Endothelial cell of umbilical vein (primary cell): Measurements from ENCODE around the gene GCAT.

Experiments used
- EZH2 ChIP-seq: IDR thresholded peaks from 2 replicates; pipeline ENCODE4 v1.6.1; 2012; ENCODE audit warnings: borderline replicate concordance, low read depth, mild to moderate bottlenecking, moderate library complexity, low read length, inconsistent platforms; ENCODE audit not compliant: severe bottlenecking
- FOS ChIP-seq: IDR thresholded peaks from 2 replicates; pipeline ENCODE4 v1.6.1; 2011; ENCODE audit warnings: mild to moderate bottlenecking, low read length, moderate library complexity, borderline replicate concordance; ENCODE audit not compliant: insufficient read depth
- JUN ChIP-seq: IDR thresholded peaks from 2 replicates; pipeline ENCODE4 v1.6.1; 2011; ENCODE audit warnings: borderline replicate concordance, low read depth; ENCODE audit not compliant: insufficient read length, insufficient read depth
- POLR2A ChIP-seq: IDR thresholded peaks from 2 replicates; pipeline ENCODE4 v1.6.1; 2012; ENCODE audit warnings: low read depth, mild to moderate bottlenecking, control low read depth, low read length
- POLR2AphosphoS5 ChIP-seq: IDR thresholded peaks from 2 replicates; pipeline ENCODE4 v1.6.1; 2012; ENCODE audit warnings: low read depth, mild to moderate bottlenecking, control low read depth, low read length, moderate library complexity; ENCODE audit not compliant: insufficient read depth
- TF ChIP-seq, protein P1 (sequence below), 2 donors: IDR thresholded peaks; 1 replicate in 1 of 2; 2 replicates in 1 of 2; pipeline ENCODE4 v1.5.1; 2011; ENCODE audit warnings: low read length in 2 of 2, mild to moderate bottlenecking in 2 of 2, moderate library complexity in 2 of 2, control low read depth in 1 of 2, inconsistent platforms in 1 of 2, low read depth in 1 of 2; ENCODE audit not compliant: insufficient read depth in 1 of 2; ENCODE audit errors: extremely low read depth in 1 of 2

DNA sequence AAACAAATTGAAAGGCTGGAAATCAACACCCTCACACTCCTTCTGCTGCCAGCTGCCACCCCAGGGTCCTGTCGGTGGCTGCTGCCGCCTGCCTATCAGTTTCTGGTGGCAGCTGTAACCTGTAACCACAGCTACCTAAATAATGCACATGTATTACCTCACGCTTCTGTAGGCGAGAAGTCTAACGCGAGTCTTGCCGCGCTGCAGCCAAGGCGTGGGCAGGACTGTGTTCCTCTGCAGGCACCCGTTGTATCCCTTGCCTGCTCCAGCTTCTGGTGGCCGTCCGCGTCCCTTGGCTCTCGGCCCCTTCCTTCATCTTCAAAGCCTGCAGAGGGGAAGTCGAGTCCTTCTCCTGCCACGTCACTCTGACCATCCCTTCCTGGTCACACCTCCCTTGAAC, 44.1 kb upstream of the GCAT start:
- TF ChIP-seq JUN, result no peak
- no peak for TF ChIP-seq EZH2
- TF ChIP-seq, protein P1, sequence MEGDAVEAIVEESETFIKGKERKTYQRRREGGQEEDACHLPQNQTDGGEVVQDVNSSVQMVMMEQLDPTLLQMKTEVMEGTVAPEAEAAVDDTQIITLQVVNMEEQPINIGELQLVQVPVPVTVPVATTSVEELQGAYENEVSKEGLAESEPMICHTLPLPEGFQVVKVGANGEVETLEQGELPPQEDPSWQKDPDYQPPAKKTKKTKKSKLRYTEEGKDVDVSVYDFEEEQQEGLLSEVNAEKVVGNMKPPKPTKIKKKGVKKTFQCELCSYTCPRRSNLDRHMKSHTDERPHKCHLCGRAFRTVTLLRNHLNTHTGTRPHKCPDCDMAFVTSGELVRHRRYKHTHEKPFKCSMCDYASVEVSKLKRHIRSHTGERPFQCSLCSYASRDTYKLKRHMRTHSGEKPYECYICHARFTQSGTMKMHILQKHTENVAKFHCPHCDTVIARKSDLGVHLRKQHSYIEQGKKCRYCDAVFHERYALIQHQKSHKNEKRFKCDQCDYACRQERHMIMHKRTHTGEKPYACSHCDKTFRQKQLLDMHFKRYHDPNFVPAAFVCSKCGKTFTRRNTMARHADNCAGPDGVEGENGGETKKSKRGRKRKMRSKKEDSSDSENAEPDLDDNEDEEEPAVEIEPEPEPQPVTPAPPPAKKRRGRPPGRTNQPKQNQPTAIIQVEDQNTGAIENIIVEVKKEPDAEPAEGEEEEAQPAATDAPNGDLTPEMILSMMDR (IDR thresholded peaks at IDR 0.05; ENCODE audit: extremely low read depth in 1 of 2, insufficient read depth in 1 of 2, low read depth in 1 of 2, low read length in 2 of 2), result no peak
- no peak for TF ChIP-seq POLR2A
- no peak for TF ChIP-seq FOS
- no peak for TF ChIP-seq POLR2AphosphoS5
